ENCODE measurements around the gene DLG2.

- TF ChIP-seq, protein P1, sequence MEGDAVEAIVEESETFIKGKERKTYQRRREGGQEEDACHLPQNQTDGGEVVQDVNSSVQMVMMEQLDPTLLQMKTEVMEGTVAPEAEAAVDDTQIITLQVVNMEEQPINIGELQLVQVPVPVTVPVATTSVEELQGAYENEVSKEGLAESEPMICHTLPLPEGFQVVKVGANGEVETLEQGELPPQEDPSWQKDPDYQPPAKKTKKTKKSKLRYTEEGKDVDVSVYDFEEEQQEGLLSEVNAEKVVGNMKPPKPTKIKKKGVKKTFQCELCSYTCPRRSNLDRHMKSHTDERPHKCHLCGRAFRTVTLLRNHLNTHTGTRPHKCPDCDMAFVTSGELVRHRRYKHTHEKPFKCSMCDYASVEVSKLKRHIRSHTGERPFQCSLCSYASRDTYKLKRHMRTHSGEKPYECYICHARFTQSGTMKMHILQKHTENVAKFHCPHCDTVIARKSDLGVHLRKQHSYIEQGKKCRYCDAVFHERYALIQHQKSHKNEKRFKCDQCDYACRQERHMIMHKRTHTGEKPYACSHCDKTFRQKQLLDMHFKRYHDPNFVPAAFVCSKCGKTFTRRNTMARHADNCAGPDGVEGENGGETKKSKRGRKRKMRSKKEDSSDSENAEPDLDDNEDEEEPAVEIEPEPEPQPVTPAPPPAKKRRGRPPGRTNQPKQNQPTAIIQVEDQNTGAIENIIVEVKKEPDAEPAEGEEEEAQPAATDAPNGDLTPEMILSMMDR (IDR thresholded peaks at IDR 0.05): no peak
- TF ChIP-seq POLR2A (IDR thresholded peaks at IDR 0.05) (no peak), EP300 (IDR thresholded peaks at IDR 0.05) (no peak)
Observed at GRCh38 chr11:84214557-84214956, 1412.6 kb downstream of the DLG2 start.

Measured in suprapubic skin (tissue), 3 donors.